ENCODE measurements around the gene SLC12A9.

DNA sequence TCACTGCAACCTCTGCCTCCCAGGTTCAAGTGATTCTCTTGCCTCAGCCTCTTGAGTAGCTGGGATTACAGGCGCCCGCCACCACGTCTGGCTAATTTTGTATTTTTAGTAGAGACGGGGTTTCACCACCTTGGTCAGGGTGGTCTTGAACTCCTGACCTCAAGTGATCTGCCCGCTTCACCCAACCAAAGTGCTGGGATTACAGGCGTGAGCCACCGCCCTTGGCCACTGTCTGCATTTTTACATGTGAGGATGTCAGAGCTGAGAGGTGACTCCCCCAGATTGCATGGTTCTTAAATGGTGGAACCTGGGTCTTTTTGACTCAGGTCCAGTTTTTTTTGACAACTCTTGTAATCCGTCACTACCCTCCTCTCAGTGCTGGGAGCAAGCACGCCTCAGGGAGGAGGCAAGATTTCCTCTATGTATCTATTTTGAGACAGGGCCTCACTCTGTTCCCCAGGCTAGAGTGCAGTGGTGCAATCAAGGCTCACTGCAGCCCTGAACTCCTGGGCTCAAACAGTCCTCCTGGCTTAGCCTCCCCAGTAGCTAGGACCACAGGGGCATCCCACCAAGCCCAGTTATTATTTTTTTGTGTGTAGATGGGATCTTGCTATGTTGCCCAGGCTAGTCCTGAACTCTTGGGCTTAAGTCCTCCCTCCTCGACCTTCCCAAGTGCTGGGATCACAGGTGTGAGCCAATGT, 21.2 kb downstream of the SLC12A9 start:
- TF ChIP-seq, protein P1, sequence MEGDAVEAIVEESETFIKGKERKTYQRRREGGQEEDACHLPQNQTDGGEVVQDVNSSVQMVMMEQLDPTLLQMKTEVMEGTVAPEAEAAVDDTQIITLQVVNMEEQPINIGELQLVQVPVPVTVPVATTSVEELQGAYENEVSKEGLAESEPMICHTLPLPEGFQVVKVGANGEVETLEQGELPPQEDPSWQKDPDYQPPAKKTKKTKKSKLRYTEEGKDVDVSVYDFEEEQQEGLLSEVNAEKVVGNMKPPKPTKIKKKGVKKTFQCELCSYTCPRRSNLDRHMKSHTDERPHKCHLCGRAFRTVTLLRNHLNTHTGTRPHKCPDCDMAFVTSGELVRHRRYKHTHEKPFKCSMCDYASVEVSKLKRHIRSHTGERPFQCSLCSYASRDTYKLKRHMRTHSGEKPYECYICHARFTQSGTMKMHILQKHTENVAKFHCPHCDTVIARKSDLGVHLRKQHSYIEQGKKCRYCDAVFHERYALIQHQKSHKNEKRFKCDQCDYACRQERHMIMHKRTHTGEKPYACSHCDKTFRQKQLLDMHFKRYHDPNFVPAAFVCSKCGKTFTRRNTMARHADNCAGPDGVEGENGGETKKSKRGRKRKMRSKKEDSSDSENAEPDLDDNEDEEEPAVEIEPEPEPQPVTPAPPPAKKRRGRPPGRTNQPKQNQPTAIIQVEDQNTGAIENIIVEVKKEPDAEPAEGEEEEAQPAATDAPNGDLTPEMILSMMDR (IDR thresholded peaks at IDR 0.05), result no peak
- no peak for TF ChIP-seq POLR2A (IDR thresholded peaks at IDR 0.05)
